NCI-H524 treated with DMSO at 0.1 percent for 48 hours (cell line): ENCODE results near the gene HINT3.
"Not testable (repeated sequence)": the region's sequence is repeated elsewhere in the genome, so short reads cannot be mapped to it uniquely, and the experiment has no call there.

Source experiments
- DNase-seq: peaks from one replicate; lab custom pipeline; 2025; lab: John Stamatoyannopoulos, UW

Gene HINT3

GRCh38 chr6:126002755-126003679 is 46.4 kb downstream of the HINT3 start:
- no peak for DNase-seq

GRCh38 chr6:126007800-126008199 is 51.2 kb downstream of the HINT3 start:
- no peak for DNase-seq

- DNase-seq = no peak
Measured at GRCh38 chr6:126010040-126010439, 53.5 kb downstream of the HINT3 start.

GRCh38 chr6:126015863-126016262 is 59.3 kb downstream of the HINT3 start:
- no peak for DNase-seq

GRCh38 chr6:126016591-126016990 is 60.0 kb downstream of the HINT3 start:
- DNase-seq = no peak

- no peak for DNase-seq
Measured at GRCh38 chr6:126017668-126018067, 61.1 kb downstream of the HINT3 start.

GRCh38 chr6:126020305-126021050 is 63.9 kb downstream of the HINT3 start:
- no peak for DNase-seq

GRCh38 chr6:126023474-126023873 is 66.9 kb downstream of the HINT3 start:
- not testable (repeated sequence) for DNase-seq

GRCh38 chr6:126026001-126026400 is 69.4 kb downstream of the HINT3 start:
- no peak for DNase-seq

- DNase-seq = no peak
Measured at GRCh38 chr6:126027601-126028000, 71.0 kb downstream of the HINT3 start.
